Astrocyte (in vitro differentiated cells and primary cell): ENCODE results near the gene ZHX3. TPM values are rescaled to one million over a fixed set of nuclear protein-coding genes. Genes with fewer than 3 reads are reported as not detected.

ENCODE experiments used
- DNase-seq: peaks from one replicate; pipeline ENCODE4 v3.0.0-alpha.2; 2010; ENCODE audit warnings: low read depth
- FAIRE-seq: peaks from 2 replicates; lab custom pipeline; 2011; peaks lifted over from hg19 to GRCh38; lab: Jason Lieb, UNC
- H2AFZ ChIP-seq: 2 replicates; pipeline ENCODE4 v1.6.0; 2012; ENCODE audit warnings: low read depth, low read length, inconsistent platforms
- H3K27ac ChIP-seq: 2 replicates; pipeline ENCODE4 v1.5.1; 2011; ENCODE audit warnings: low read depth, low read length, inconsistent platforms
- H3K27me3 ChIP-seq: 2 replicates; pipeline ENCODE4 v1.6.0; 2011; ENCODE audit warnings: low read length, inconsistent platforms; ENCODE audit not compliant: insufficient read depth
- H3K36me3 ChIP-seq: 2 replicates; pipeline ENCODE4 v1.5.1; 2011; ENCODE audit warnings: low read length, inconsistent platforms; ENCODE audit not compliant: insufficient read depth
- H3K4me1 ChIP-seq: 2 replicates; pipeline ENCODE4 v1.5.1; 2011; ENCODE audit warnings: low read length, inconsistent platforms; ENCODE audit not compliant: insufficient read depth
- H3K4me2 ChIP-seq: 2 replicates; pipeline ENCODE4 v1.6.0; 2012; ENCODE audit warnings: low read length, inconsistent platforms
- H3K4me3 ChIP-seq: 2 replicates; pipeline ENCODE4 v1.5.1; 2011; ENCODE audit warnings: low read depth, mild to moderate bottlenecking, low read length, inconsistent platforms; ENCODE audit not compliant: insufficient read depth
- H3K79me2 ChIP-seq: 2 replicates; pipeline ENCODE4 v1.6.0; 2012; ENCODE audit warnings: mild to moderate bottlenecking, low read length, inconsistent platforms; ENCODE audit not compliant: insufficient read depth
- H3K9ac ChIP-seq: 2 replicates; pipeline ENCODE4 v1.6.0; 2012; ENCODE audit warnings: mild to moderate bottlenecking, low read length, inconsistent platforms
- H3K9me3 ChIP-seq: 2 replicates; pipeline ENCODE4 v1.5.1; 2012; ENCODE audit warnings: low read depth, mild to moderate bottlenecking, low read length, inconsistent platforms; ENCODE audit not compliant: insufficient read depth
- H4K20me1 ChIP-seq: 2 replicates; pipeline ENCODE4 v1.6.0; 2012; ENCODE audit warnings: low read length, inconsistent platforms; ENCODE audit not compliant: insufficient read depth
- H3K27ac Mint-ChIP-seq: one replicate; pipeline ENCODE4 v1.8.0; 2021; ENCODE audit warnings: mild to moderate bottlenecking, mixed read lengths; ENCODE audit not compliant: unreplicated experiment
- H3K27me3 Mint-ChIP-seq: one replicate; pipeline ENCODE4 v1.8.0; 2021; ENCODE audit warnings: low read depth, mixed read lengths; ENCODE audit not compliant: unreplicated experiment
- H3K36me3 Mint-ChIP-seq: one replicate; pipeline ENCODE4 v1.8.0; 2021; ENCODE audit warnings: low read depth, mixed read lengths; ENCODE audit not compliant: unreplicated experiment
- H3K4me1 Mint-ChIP-seq: one replicate; pipeline ENCODE4 v1.8.0; 2021; ENCODE audit warnings: low read depth, mixed read lengths; ENCODE audit not compliant: unreplicated experiment
- H3K4me3 Mint-ChIP-seq: one replicate; pipeline ENCODE4 v1.8.0; 2021; ENCODE audit warnings: mild to moderate bottlenecking, moderate library complexity, mixed read lengths; ENCODE audit not compliant: unreplicated experiment
- H3K9me3 Mint-ChIP-seq: one replicate; pipeline ENCODE4 v1.8.0; 2021; ENCODE audit warnings: mild to moderate bottlenecking, mixed read lengths; ENCODE audit not compliant: unreplicated experiment
- EZH2 ChIP-seq: IDR thresholded peaks from 2 replicates; pipeline ENCODE4 v1.6.1; 2012; ENCODE audit warnings: mild to moderate bottlenecking, low read length, inconsistent platforms; ENCODE audit not compliant: insufficient read depth
- total RNA-seq: library from RNA; stranded (reverse); gene quantifications from 2 replicates; pipeline ENCODE4 v1.2.1, GENCODE V29; 2021
- TF ChIP-seq, protein P1 (sequence below): IDR thresholded peaks from 2 replicates; pipeline ENCODE4 v1.5.1; 2011; ENCODE audit warnings: low read depth, mild to moderate bottlenecking, inconsistent platforms, low read length, moderate library complexity; ENCODE audit not compliant: insufficient read depth

ZHX3 gene
- total RNA-seq, 1 donor from 2014 or later = 41.6 TPM

DNA sequence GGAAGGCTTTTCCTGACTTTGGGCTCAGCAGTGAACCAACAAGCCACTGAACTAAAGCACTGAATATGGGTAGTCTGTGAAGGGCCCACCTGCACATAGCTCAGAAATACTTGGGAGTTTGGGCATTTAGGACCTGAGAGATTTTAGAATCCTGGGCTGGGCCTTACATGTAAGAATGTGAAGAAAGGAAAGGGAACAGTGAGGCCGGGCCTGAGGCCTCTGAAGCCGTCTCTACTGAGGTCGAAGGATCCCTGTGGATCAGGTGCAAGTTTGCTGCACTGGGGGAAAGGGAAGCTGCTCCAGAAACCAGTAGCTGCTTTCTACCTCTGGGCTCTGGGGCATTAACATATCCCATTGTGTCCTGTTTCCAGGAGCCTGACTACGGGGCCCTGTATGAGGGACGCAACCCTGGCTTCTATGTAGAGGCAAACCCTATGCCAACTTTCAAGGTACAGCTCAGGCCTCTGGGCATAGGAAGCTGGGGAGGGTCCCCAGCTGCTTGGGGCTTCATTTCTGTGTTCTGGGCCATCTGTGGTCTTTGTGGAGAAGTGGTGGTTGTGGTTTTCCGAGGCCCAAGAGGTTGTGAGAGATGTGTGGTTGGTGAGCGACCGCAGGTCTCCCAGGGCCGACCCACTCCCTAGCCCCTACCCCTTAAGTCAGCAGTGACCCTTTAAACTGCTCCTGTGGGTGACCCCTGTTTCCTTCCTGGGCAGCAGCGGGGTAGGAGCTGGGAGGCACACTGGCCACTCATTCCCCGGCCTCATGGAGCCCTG is 149.9 kb downstream of the ZHX3 start:
- H2AFZ ChIP-seq = no peak overlapping the region
- H3K79me2 ChIP-seq = no peaks in the 10 kb centered on the region
- Mint-ChIP-seq H3K36me3 (peaks cover 51% of the 10 kb centered on the region), H3K9me3 (no peaks in the 10 kb centered on the region), H3K27ac (no peak overlapping the region), H3K4me1 (no peaks in the 10 kb centered on the region), H3K4me3 (no peak overlapping the region), H3K27me3 (no peaks in the 10 kb centered on the region)
- H3K9ac ChIP-seq = no peak overlapping the region
- FAIRE-seq (no peak), DNase-seq (no peak)
- no peaks in the 10 kb centered on the region for H3K27me3 ChIP-seq
- no peak overlapping the region for H3K4me3 ChIP-seq
- peaks cover 66% of the 10 kb centered on the region for H4K20me1 ChIP-seq
- peaks cover 6% of the 10 kb centered on the region for H3K4me1 ChIP-seq
- no peak overlapping the region for H3K27ac ChIP-seq
- no peaks in the 10 kb centered on the region for H3K9me3 ChIP-seq
- H3K4me2 ChIP-seq = no peak overlapping the region
- TF ChIP-seq EZH2 = no peak
- TF ChIP-seq, protein P1, sequence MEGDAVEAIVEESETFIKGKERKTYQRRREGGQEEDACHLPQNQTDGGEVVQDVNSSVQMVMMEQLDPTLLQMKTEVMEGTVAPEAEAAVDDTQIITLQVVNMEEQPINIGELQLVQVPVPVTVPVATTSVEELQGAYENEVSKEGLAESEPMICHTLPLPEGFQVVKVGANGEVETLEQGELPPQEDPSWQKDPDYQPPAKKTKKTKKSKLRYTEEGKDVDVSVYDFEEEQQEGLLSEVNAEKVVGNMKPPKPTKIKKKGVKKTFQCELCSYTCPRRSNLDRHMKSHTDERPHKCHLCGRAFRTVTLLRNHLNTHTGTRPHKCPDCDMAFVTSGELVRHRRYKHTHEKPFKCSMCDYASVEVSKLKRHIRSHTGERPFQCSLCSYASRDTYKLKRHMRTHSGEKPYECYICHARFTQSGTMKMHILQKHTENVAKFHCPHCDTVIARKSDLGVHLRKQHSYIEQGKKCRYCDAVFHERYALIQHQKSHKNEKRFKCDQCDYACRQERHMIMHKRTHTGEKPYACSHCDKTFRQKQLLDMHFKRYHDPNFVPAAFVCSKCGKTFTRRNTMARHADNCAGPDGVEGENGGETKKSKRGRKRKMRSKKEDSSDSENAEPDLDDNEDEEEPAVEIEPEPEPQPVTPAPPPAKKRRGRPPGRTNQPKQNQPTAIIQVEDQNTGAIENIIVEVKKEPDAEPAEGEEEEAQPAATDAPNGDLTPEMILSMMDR = no peak
- peaks cover 53% of the 10 kb centered on the region for H3K36me3 ChIP-seq

DNA sequence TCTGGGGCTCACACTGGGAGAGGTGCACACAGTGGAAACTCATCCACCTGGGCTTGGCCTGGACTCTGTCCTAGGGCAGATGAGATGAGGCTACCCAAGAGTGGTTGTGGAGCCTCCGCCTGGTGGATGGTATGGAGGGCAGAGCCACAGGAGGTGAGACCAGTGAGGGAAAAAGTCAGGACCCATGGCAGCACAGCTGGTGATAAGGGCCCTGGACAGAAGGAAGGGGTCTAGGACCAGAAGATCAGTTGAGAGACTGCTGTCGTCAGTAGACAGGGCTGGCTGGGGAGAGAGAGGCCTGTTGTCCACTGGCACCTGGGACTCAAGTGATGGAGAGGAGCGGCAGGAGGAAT is 150.4 kb downstream of the ZHX3 start:
- H3K36me3 Mint-ChIP-seq = peaks cover 54% of the 10 kb centered on the region

More for the DNA sequence above, 150.4 kb downstream of the ZHX3 start:
- Mint-ChIP-seq H3K9me3 (no peaks in the 10 kb centered on the region), H3K4me3 (no peak overlapping the region), H3K4me1 (no peaks in the 10 kb centered on the region), H3K27me3 (no peaks in the 10 kb centered on the region), H3K27ac (no peak overlapping the region)
- no peaks in the 10 kb centered on the region for H3K9me3 ChIP-seq
- peaks cover 55% of the 10 kb centered on the region for H3K36me3 ChIP-seq
- TF ChIP-seq, protein P1 = no peak
- no peak for TF ChIP-seq EZH2
- no peak overlapping the region for H3K4me2 ChIP-seq
- FAIRE-seq = no peak
- peaks cover 6% of the 10 kb centered on the region for H3K4me1 ChIP-seq
- peaks cover 66% of the 10 kb centered on the region for H4K20me1 ChIP-seq
- H3K9ac ChIP-seq = no peak overlapping the region
- H3K4me3 ChIP-seq = no peak overlapping the region
- no peak overlapping the region for H3K27ac ChIP-seq
- no peaks in the 10 kb centered on the region for H3K27me3 ChIP-seq
- DNase-seq = no peak
- no peaks in the 10 kb centered on the region for H3K79me2 ChIP-seq
- H2AFZ ChIP-seq = no peak overlapping the region
